Kidney epithelial cell (primary cell): ENCODE measurements around the gene SHISA7. TPM values are rescaled to one million over a fixed set of nuclear protein-coding genes. Genes with fewer than 3 reads are reported as not detected.

Experiments used
- DNase-seq: peaks from one replicate; pipeline ENCODE4 v3.0.0-alpha.2; 2010; ENCODE audit warnings: low read depth
- H3K27me3 ChIP-seq: 2 replicates; pipeline ENCODE4 v1.6.0; 2011; ENCODE audit warnings: low read length; ENCODE audit not compliant: control insufficient read depth, insufficient read depth
- H3K36me3 ChIP-seq: 2 replicates; pipeline ENCODE4 v1.5.1; 2011; ENCODE audit warnings: low read length; ENCODE audit not compliant: control insufficient read depth, insufficient read depth
- H3K4me3 ChIP-seq: 2 replicates; pipeline ENCODE4 v1.5.1; 2011; ENCODE audit warnings: low read depth, mild to moderate bottlenecking, control low read depth, low read length
- CTCF ChIP-seq: IDR thresholded peaks from 2 replicates; pipeline ENCODE4 v1.5.1; 2011; ENCODE audit warnings: mild to moderate bottlenecking, moderate library complexity, low read length, control low read depth, inconsistent platforms; ENCODE audit not compliant: insufficient read depth, poor library complexity, severe bottlenecking
- total RNA-seq: library from RNA; depleted of rRNA; stranded (reverse); fragments of >200 nt; gene quantifications from 2 replicates; pipeline ENCODE4 v1.2.3, GENCODE V29; 2015

The SHISA7 gene
- total RNA-seq, 1 donor from 2014 or later = not detected

GRCh38 chr19:55460670-55461258, 17.7 kb upstream of the SHISA7 start:
- no peak for DNase-seq
- no peak for TF ChIP-seq CTCF
- Histone ChIP-seq H3K4me3 (peak overlapping the region; percentile 80), H3K36me3 (no peaks in the 10 kb centered on the region), H3K27me3 (peaks cover 8% of the 10 kb centered on the region)

GRCh38 chr19:55459950-55460657, 17.0 kb upstream of the SHISA7 start:
- H3K36me3 ChIP-seq = no peaks in the 10 kb centered on the region
- no peak for TF ChIP-seq CTCF
- H3K27me3 ChIP-seq = peaks cover 5% of the 10 kb centered on the region
- no peak for DNase-seq
- no peak overlapping the region for H3K4me3 ChIP-seq

GRCh38 chr19:55459551-55459949, 16.4 kb upstream of the SHISA7 start:
- TF ChIP-seq CTCF = no peak
- no peak for DNase-seq
- H3K4me3 ChIP-seq = no peak overlapping the region
- peaks cover 5% of the 10 kb centered on the region for H3K27me3 ChIP-seq
- H3K36me3 ChIP-seq = no peaks in the 10 kb centered on the region

GRCh38 chr19:55457683-55458457, 14.8 kb upstream of the SHISA7 start:
- no peak for DNase-seq
- no peak for TF ChIP-seq CTCF
- Histone ChIP-seq H3K27me3 (no peaks in the 10 kb centered on the region), H3K4me3 (no peak overlapping the region), H3K36me3 (no peaks in the 10 kb centered on the region)

- no peak for DNase-seq
- H3K4me3 ChIP-seq = no peak overlapping the region
- no peaks in the 10 kb centered on the region for H3K36me3 ChIP-seq
- no peak for TF ChIP-seq CTCF
- peaks cover 14% of the 10 kb centered on the region for H3K27me3 ChIP-seq
These were observed 13.2 kb upstream of the SHISA7 start for GRCh38 chr19:55456347-55456746.
